Peyer's patch (tissue), 4 donors: ENCODE results near the gene STAU1. TPM values are rescaled to one million over a fixed set of nuclear protein-coding genes. Genes with fewer than 3 reads are reported as not detected.

Experiments used
- DNase-seq, 3 donors: peaks; one replicate each; pipeline ENCODE4 v3.0.0-alpha.2; 2017 to 2019
- H3K27ac ChIP-seq, 4 donors: fragments of 200-600 bp; sonication (generic); one replicate each; pipeline ENCODE4 v1.5.1; 2016 to 2019
- H3K27me3 ChIP-seq, 2 donors: fragments of 200-600 bp; sonication (generic); one replicate each; pipeline ENCODE4 v1.5.1; 2019
- H3K36me3 ChIP-seq, 3 donors: fragments of 200-600 bp; sonication (generic); one replicate each; pipeline ENCODE4 v1.5.1; 2016 to 2019
- H3K4me1 ChIP-seq, 4 donors: fragments of 200-600 bp; sonication (generic); one replicate each; pipeline ENCODE4 v1.5.1; 2016 to 2019
- H3K4me3 ChIP-seq, 4 donors: fragments of 200-600 bp; sonication (generic); 1 replicate in 3 of 4; 2 replicates in 1 of 4; pipeline ENCODE4 v1.5.1; 2016 to 2019; ENCODE audit warnings: mild to moderate bottlenecking in 1 of 4
- H3K9me3 ChIP-seq, 4 donors: fragments of 200-600 bp; sonication (generic); one replicate each; pipeline ENCODE4 v1.5.1; 2016 to 2019; ENCODE audit warnings: mild to moderate bottlenecking in 1 of 4
- CTCF ChIP-seq, 6 experiments: fragments of 450-650 bp in 4 of 6; fragments of 200-600 bp in 2 of 6; sonication (generic) in 1 of 6; IDR thresholded peaks; one replicate each; pipeline ENCODE4 v1.5.1; 2017 to 2019; ENCODE audit warnings: antibody characterized with exemption in 6 of 6, mild to moderate bottlenecking in 3 of 6, moderate library complexity in 1 of 6
- POLR2A ChIP-seq, 2 donors: fragments of 450-650 bp; IDR thresholded peaks; one replicate each; pipeline ENCODE4 v1.5.1; 2017; ENCODE audit warnings: antibody characterized with exemption in 2 of 2, mild to moderate bottlenecking in 2 of 2, moderate library complexity in 2 of 2
- total RNA-seq, 4 donors: library from RNA; depleted of rRNA; stranded (reverse); fragments of >200 nt; gene quantifications; one replicate each; pipeline ENCODE4 v1.1.0, GENCODE V29; 2016

Gene STAU1
- total RNA-seq, 4 donors from 2014 or later: 58.6 to 82.4 (median 75.2) TPM

GRCh38 chr20:49149281-49150045 is 38.7 kb downstream of the STAU1 start:
- Histone ChIP-seq H3K27me3 (no peaks in the 10 kb centered on the region), H3K4me3 (no peak overlapping the region), H3K27ac (no peak overlapping the region), H3K36me3 (peaks cover 0 to 71% (median 0%) of the 10 kb centered on the region in 3 donors), H3K4me1 (no peaks in the 10 kb centered on the region), H3K9me3 (no peaks in the 10 kb centered on the region)
- TF ChIP-seq CTCF (IDR thresholded peaks at IDR 0.05) (no peak), POLR2A (IDR thresholded peaks at IDR 0.05) (no peak)
- no peak for DNase-seq

- H3K27ac ChIP-seq: no peak overlapping the region
- TF ChIP-seq CTCF (IDR thresholded peaks at IDR 0.05) (no peak), POLR2A (IDR thresholded peaks at IDR 0.05) (no peak)
- H3K36me3 ChIP-seq: peaks cover 0 to 78% (median 0%) of the 10 kb centered on the region in 3 donors
- no peak for DNase-seq
- no peaks in the 10 kb centered on the region for H3K9me3 ChIP-seq
- no peaks in the 10 kb centered on the region for H3K4me1 ChIP-seq
- H3K27me3 ChIP-seq: no peaks in the 10 kb centered on the region
- no peak overlapping the region for H3K4me3 ChIP-seq
Measured at GRCh38 chr20:49148601-49149000, 39.5 kb downstream of the STAU1 start.

GRCh38 chr20:49147296-49147695 is 40.8 kb downstream of the STAU1 start:
- no peak for TF ChIP-seq CTCF (IDR thresholded peaks at IDR 0.05)
- TF ChIP-seq POLR2A (IDR thresholded peaks at IDR 0.05): no peak
- Histone ChIP-seq H3K4me1 (no peaks in the 10 kb centered on the region), H3K36me3 (peaks cover 0 to 73% (median 0%) of the 10 kb centered on the region in 3 donors), H3K9me3 (no peaks in the 10 kb centered on the region), H3K27me3 (no peaks in the 10 kb centered on the region), H3K27ac (no peak overlapping the region), H3K4me3 (no peak overlapping the region)
- DNase-seq: no peak

GRCh38 chr20:49146442-49147225 is 41.5 kb downstream of the STAU1 start:
- DNase-seq: no peak
- peaks cover 0 to 66% (median 0%) of the 10 kb centered on the region in 3 donors for H3K36me3 ChIP-seq
- no peaks in the 10 kb centered on the region for H3K9me3 ChIP-seq
- H3K4me3 ChIP-seq: no peak overlapping the region
- TF ChIP-seq CTCF (IDR thresholded peaks at IDR 0.05): no peak
- TF ChIP-seq POLR2A (IDR thresholded peaks at IDR 0.05): no peak
- no peak overlapping the region for H3K27ac ChIP-seq
- H3K27me3 ChIP-seq: no peaks in the 10 kb centered on the region
- no peaks in the 10 kb centered on the region for H3K4me1 ChIP-seq

- Histone ChIP-seq H3K9me3 (no peaks in the 10 kb centered on the region), H3K27me3 (no peaks in the 10 kb centered on the region), H3K4me3 (no peak overlapping the region), H3K27ac (no peak overlapping the region), H3K4me1 (no peaks in the 10 kb centered on the region), H3K36me3 (peaks cover 0 to 26% (median 0%) of the 10 kb centered on the region in 3 donors)
- no peak for DNase-seq
- TF ChIP-seq CTCF (IDR thresholded peaks at IDR 0.05) (no peak), POLR2A (IDR thresholded peaks at IDR 0.05) (no peak)
Measured at GRCh38 chr20:49140834-49141233, 47.3 kb downstream of the STAU1 start.
